Kidney glomerular epithelial cell (primary cell): ENCODE results near the gene CTCFL.

Experiments
- DNase-seq: peaks from one replicate; lab custom pipeline; 2025; lab: John Stamatoyannopoulos, UW

The CTCFL gene, protein sequence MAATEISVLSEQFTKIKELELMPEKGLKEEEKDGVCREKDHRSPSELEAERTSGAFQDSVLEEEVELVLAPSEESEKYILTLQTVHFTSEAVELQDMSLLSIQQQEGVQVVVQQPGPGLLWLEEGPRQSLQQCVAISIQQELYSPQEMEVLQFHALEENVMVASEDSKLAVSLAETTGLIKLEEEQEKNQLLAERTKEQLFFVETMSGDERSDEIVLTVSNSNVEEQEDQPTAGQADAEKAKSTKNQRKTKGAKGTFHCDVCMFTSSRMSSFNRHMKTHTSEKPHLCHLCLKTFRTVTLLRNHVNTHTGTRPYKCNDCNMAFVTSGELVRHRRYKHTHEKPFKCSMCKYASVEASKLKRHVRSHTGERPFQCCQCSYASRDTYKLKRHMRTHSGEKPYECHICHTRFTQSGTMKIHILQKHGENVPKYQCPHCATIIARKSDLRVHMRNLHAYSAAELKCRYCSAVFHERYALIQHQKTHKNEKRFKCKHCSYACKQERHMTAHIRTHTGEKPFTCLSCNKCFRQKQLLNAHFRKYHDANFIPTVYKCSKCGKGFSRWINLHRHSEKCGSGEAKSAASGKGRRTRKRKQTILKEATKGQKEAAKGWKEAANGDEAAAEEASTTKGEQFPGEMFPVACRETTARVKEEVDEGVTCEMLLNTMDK

DNA sequence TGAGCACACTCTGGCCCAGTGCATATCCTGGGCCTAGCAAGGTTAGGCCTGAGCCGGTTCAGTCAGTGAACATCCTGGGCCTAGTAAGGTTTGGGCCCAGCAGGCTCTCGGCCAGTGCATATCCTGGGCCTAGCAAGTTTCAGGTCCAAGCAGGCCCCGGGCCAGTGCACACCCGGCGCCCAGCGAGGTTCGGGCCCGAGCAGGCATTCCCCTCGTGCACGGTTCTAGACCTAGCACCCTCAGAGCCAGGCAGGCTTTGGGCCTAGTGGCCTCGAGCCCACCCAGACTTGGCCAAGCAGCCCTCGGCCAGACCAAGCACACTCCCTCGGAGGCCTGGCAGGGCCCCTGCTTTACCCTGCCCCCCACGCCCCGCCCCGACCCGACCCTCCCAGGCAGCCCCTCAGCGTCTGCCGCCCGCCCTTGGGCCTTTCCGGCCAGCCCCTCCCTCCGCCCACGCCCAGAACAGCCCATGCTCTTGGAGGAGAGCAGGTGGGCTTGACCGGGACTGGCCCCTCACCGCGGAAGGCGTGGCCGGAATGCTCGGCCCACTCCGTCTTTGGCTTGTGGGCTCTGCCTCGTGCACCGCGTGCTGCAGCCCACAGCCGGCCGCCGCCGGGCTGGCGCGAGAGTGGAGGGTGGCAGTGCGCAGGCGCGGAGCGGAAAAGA, at the start of gene CTCFL:
CTCFL (minus strand) TSS at position 630 of the 666 bp plus-strand sequence. CDS start 935 bp downstream, outside the sequence.
- DNase-seq = no peak

DNA sequence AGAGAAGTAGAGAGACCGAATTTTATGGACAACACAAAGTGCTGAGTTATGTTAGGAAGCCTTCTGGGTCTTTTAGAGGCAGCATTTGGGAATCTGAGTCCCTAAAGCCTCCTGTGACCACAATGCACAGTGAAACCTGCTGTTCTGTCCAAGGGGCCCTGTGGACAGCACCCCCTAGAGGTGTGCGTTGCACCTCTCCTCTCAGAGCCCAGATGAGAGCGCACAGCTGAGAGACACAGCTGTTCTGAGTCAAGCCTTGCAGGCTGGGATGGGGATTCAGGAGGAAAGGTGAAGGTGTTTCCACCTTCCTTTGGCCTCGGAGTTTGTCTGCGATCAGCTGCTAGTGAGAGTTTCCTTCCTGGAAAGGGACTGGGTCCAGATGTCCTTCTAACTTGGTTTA, 49.0 kb upstream of the CTCFL start:
- no peak for DNase-seq

DNA sequence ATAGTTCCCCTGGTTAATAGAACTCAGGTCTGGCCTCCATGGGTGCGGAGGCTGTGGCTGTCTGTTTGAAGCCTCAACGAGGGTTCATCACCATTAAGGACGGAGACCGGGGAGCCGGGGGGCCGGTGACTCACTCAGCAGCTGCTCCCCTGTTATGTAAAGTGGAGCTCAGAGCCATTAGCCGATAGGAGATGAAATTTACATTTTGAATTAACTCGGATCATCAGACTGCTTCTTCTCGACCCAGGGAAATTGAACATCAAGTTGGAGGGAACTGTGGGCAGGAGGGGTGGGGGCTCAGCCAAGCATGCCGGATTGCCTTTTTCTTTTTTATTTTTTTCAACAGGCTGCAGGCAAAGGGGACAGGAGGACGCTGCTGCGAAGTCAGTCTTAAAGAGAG, 48.3 kb upstream of the CTCFL start:
- no peak for DNase-seq

DNA sequence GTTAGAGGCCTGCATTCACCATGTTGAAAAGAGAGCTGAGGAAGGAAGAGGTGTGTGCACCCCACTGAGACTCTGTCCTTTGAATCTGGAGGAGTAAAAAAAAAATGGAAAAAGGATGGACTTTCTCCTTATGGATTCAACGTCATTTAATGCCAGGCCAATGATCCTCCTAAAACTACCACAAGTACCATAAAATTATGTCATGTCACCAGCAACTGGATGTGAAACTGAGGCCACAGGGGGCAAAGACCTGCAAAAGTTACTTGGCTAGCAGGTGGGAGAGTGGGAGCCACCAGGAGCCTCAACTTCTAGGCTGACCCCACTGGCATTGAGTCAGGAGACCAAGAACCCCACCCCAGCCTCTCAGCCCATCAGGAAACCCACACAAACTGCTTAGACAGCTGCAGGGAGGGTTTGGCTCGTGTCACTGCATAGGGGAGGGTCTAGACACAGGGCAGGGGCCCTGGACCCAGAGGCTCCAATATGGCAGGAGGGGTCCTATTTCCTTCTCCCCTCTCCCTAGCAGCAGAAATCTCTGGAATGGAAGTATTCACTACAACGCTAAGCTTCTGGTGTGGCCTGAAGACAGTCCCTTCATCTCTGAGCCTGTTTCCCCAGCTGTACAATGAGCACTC, 47.0 kb upstream of the CTCFL start:
- no peak for DNase-seq

DNA sequence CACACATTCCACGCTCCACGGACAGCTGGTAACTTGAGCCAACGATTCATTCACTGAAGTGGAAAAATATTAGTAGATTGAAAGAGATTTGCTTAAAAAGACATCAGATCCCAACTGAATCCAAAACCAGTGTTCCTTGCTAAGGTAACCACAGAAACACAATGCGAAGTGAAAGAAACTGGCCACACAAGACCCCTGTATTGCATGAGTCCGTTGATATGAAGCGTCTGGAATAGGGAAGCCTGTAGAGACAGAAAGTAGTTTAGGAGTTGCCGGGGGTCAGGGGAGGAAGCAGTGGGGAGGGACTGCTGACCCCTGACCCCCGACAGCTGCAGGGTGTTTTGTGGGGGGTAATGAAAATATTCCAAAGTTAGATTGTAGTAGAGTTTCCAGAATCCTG, 46.0 kb upstream of the CTCFL start:
- no peak for DNase-seq

DNA sequence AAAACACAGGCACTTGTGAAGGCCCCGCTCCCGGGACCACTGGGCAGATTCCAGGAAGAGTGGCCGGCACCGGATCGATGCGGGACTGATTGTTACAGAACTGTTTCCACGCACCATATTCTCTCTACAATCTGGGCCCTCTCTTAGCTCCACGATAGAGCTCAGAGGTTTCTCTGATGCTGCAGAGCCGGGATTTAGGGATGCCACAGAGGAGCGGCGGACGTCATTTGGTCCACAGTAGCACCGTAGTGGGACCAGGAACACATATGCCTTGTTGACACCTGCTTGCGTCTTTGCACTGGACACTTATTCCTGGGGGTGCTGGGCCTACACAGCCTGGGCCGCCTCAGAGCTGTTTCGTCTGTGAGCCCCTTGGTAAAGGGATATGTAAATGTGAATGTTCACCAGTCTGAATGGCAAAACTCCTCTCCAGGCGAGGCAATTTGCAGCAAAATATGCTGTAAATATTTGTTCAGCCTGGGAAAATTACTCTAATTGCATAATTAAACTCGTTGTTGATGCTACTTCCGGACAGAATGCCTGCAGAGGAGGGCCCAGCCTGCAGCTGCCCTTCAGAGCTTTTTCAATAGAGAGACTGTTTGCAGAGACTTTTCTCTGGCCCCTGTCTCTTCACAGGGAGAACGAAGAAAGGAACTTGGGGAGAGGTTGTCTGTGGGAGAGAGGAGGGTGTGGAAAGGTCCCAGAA, 45.4 kb upstream of the CTCFL start:
- no peak for DNase-seq

DNA sequence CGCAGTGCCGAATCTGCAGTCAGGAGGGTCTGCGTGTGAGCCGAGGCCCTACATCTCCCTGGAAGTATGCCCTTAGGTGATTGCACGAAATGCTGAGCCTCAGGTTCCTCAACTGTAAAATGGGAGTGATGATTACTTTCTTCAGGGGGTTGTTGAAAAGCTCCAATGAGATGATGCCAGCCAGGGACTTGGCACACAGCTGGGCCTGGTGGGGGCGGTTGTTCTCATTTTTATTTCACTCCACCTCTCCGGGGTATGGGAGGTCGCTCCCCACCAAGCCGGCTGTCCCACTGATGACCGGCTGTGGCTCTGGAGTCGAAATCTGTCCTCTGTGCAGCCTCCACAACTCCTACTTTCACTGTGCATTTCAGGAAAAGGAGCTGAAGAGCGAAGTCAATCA, 44.0 kb upstream of the CTCFL start:
- DNase-seq = no peak

DNA sequence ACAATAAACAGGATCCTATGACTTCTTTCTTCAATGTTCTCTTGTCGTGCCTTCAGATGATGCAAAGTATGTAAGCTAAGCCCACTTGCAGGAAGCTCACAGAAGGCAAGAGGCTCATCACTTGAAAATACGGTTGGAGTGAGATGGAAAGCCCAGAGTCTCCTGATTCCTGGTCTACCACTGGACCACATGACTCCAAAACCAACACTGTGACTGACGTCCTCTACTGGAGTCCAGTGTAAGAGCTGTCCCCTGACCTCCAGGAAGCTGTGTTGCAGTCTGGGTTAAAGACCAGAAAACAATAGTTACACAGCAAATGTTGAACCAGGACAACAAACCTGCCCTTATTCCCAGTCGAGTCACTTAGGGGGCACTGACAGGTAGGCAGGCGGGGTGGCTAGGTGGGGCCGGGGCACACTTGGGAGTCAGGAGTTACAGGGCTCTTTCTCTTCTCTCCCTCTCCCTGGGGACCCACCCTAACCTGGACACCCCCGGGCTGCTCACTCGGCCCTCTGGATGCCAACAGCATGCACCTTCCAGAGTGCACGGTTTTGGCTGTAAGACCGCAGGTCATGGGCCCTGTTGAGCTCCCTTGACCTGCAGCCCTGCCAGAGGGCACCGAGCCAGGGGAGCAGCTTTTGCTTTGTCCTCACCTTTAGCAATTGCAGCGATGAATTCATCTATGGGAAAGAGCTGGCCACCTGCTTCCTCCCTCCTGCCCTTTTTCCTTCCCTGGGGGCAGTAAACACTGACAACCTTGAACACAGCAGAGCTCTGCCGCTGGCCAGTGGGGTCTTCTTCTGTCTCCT, 43.4 kb upstream of the CTCFL start:
- no peak for DNase-seq

DNA sequence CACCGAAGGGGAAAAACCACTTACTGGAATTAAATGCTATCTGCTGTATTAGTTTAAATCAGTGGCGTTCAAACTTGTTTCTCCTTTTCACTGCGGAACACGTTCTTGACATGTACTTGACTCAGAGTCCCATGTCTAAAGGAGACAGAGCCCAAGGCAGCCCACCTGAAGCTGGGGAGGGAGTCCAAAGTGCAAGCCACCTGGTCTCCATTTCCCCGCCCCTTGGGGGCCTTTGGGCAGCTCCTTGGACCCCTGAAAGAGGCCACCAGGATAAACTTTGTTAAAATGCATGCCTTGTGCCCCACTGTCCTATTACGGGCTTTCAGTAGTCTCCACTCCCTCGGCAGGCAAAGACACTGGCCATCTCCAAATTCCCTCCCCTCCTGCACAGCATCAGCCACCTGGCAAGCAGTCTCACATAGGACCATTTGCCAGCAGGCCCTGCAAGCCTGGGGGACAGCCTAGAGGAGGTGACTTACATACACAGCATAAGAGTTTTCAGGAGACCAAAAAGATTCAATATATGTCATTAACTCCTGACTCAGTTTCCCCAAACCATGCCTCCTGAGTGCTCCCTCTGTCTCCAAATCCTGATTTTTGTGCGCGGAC, 42.6 kb upstream of the CTCFL start:
- DNase-seq = no peak

DNA sequence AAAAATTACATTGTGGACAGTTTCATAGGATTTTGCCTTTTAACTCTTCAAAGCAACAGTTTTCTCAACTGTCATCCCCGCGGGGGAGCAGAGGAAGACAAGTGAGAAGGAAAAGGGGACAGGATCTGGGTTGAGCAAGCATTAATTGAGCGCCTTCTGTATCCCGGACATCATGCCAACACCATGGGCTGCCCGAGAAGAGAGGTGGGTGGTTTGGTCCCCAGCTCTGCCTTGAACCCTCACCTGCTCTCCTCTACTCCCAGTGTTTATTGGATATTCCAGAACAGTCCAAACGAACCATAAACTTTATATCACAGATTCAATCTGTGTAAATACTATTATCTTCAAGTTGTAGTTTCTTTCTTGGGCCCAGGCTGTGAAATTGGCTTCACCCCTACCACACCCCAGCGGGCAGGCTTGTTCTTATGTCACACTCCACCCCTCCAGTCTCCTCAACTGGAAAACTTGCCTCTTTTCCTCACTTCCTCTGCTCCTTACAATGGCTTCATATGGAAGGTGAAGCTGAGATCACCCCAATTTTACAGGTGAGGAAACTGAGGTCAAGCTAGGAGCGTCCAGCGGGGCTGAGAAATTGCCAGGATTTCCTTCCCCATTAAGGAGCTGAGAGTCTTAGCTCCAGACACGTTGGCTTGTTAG, 42.0 kb upstream of the CTCFL start:
- no peak for DNase-seq

DNA sequence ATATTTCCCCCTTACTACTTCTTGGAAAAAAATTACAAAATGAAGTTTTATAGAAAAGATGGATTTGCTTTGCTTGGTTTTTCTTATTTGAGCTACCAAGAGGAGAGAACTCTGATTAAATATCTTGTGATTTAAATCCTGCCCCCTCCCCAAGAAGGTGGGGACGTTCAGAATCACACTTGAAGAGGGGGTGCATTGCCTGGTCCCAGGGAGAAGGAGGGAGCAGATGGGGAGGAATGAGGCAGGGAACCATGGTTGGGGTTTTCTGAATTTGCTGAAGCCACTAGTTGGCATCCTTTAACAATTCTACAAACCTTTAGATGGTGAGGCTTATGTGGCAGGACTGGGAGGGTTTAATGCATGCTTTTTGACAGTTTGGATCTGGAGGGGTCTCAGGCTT, 41.5 kb upstream of the CTCFL start:
- no peak for DNase-seq

DNA sequence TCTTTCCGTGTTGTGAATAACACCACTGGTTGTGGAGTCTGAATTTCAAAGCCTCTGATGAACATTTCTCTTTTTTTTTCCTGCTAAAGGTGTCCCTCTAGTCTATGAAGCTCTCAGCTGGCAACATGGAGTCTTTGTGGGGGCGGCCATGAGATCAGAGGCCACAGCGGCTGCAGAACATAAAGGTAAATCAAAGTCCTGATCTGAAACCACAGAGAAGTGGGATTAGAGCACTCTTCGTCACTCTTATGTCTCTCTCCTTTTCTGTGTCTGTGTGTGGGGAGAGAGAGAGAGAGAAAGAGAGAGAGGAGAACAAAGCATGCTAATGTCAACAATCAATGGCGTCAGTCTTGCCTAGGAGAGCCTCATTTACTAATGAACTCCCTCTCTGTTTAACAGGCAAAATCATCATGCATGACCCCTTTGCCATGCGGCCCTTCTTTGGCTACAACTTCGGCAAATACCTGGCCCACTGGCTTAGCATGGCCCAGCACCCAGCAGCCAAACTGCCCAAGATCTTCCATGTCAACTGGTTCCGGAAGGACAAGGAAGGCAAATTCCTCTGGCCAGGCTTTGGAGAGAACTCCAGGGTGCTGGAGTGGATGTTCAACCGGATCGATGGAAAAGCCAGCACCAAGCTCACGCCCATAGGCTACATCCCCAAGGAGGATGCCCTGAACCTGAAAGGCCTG, 40.2 kb upstream of the CTCFL start:
- no peak for DNase-seq

DNA sequence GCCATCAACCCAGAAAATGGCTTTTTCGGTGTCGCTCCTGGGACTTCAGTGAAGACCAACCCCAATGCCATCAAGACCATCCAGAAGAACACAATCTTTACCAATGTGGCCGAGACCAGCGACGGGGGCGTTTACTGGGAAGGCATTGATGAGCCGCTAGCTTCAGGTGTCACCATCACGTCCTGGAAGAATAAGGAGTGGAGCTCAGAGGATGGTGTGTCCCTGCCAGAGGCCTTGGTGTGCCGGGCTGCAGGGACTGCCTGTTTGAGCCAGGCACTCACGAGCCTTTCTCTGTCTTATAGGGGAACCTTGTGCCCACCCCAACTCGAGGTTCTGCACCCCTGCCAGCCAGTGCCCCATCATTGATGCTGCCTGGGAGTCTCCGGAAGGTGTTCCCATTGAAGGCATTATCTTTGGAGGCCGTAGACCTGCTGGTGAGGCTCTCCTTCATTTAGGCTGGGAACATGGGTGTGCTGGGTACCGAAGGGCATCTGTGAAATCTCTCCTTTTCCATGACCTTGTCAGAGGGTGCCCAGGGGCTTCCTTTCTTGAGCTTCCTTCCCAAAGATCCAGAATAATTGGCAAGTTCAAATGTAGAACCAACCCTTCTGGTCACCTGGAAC, 39.4 kb upstream of the CTCFL start:
- DNase-seq = no peak

DNA sequence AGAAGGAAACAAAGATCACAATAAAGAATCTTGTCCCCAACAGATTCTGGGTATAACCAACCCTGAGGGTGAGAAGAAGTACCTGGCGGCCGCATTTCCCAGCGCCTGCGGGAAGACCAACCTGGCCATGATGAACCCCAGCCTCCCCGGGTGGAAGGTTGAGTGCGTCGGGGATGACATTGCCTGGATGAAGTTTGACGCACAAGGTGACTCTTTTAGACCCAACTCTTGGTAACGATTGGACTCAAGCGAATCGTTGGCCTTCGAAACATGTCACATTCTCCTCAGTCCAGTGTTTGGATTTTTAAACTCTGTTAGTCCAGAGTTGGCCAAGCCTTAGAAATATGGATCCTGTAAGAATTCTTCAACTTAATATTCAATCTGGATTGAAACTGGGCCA, 38.6 kb upstream of the CTCFL start:
- no peak for DNase-seq

DNA sequence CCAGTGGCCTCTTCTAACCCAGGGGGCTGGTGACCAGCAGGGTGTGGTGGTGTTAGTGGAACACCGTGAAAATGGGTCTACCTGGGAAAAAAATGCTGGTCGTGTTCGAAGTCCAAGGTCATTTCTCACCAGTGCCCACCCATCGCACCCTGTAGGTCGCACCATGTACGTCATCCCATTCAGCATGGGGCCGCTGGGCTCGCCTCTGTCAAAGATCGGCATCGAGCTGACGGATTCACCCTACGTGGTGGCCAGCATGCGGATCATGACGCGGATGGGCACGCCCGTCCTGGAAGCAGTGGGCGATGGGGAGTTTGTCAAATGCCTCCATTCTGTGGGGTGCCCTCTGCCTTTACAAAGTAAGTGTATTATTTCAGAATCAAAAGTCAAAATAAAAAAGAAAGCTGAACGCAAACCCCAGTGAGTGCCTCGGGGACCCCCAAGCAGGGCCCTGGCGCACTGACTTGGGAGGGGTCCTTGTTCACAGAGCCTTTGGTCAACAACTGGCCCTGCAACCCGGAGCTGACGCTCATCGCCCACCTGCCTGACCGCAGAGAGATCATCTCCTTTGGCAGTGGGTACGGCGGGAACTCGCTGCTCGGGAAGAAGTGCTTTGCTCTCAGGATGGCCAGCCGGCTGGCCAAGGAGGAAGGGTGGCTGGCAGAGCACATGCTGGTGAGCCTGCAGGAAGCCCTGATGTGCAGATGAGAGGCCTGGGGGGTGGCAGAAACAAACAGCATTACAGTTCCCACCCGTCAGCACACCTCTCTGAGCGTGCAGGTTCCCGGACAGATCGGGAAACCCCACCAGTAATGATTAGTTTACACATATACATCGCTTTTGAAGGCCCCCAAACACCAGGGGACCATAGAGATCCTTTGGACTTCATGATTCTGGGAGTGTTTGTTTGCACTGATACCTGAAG, 37.9 kb upstream of the CTCFL start:
- DNase-seq = no peak

DNA sequence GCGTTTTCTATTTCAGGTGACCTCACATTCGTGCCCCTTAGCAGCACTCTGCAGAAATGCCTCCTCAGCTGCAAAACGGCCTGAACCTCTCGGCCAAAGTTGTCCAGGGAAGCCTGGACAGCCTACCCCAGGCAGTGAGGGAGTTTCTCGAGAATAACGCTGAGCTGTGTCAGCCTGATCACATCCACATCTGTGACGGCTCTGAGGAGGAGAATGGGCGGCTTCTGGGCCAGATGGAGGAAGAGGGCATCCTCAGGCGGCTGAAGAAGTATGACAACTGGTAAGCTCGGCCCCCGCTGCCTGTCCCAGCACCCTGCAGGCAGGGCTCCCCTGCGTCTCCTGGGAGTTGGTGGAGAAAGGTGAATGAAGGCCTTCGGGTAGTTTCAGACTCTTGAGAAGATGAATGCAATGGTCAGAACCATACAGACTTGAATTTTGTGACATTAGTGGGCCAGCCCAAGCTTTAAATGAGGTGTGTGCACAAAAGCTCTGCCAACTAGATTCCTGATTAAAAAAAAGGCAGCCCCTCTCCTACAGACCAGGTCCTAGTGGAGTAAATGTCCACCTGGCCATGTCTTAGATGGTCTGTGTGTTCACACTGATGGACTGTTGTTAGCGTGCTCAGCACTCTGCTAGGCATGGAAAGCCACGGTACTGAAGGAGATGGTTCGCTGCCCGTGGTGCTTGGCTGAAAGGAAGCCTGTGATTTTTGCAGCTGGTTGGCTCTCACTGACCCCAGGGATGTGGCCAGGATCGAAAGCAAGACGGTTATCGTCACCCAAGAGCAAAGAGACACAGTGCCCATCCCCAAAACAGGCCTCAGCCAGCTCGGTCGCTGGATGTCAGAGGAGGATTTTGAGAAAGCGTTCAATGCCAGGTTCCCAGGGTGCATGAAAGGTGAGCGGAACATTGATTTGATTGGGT, 36.7 kb upstream of the CTCFL start:
- no peak for DNase-seq
